HCT116 (cell line): Measurements from ENCODE around the gene PAM16. TPM values are rescaled to one million over a fixed set of nuclear protein-coding genes. Genes with fewer than 3 reads are reported as not detected.

ENCODE experiments used
- ATAC-seq: fragments of 200-7000 bp; cut with Tn5 transposase; 2 replicates; pipeline ENCODE4 v1.9.1; 2020; ENCODE audit warnings: mild to moderate bottlenecking, moderate library complexity
- BruUV-seq: library from RNA; stranded (reverse); fragments of 400-500 nt; replicated peaks from 2 replicates; lab custom pipeline; 2021; lab: Mats Ljungman, UMichigan
- CTCF ChIA-PET: fragments of 300-600 bp; sonication (Branson Sonifier 250); formaldehyde crosslinking; loops from one replicate; lab custom pipeline; 2021; ENCODE audit warnings: antibody characterized with exemption; lab: Charles Lee
- POLR2A ChIA-PET: fragments of 300-600, 350-600 bp; sonication (Branson Sonifier 250); formaldehyde crosslinking; loops from one replicate; lab custom pipeline; 2021; ENCODE audit warnings: antibody characterized with exemption; lab: Charles Lee
- RAD21 ChIA-PET, 2 experiments: fragments of 300-600 bp; sonication (Branson Sonifier 250); formaldehyde crosslinking; loops; one replicate each; lab custom pipeline; 2023; ENCODE audit warnings: low total read pairs in 2 of 2; ENCODE audit not compliant: uncharacterized antibody in 2 of 2, unreplicated experiment in 2 of 2, low non-redundant PET in 1 of 2; lab: Charles Lee
- DNase-seq: peaks from one replicate; pipeline ENCODE4 v3.0.0-alpha.2; 2010; ENCODE audit warnings: low read depth, low spot score
- H2AFZ ChIP-seq: fragments of 200-600 bp; shearing (Covaris generic), sonication (generic); 2 replicates; pipeline ENCODE4 v1.6.1; 2017; ENCODE audit warnings: low read depth, mixed run types, mixed read lengths, antibody characterized with exemption, low read length; ENCODE audit not compliant: poor library complexity, severe bottlenecking
- H3K27ac ChIP-seq: 2 replicates; pipeline ENCODE4 v1.5.1; 2012; ENCODE audit warnings: low read depth, low read length
- H3K27me3 ChIP-seq: fragments of 200-600 bp; sonication (generic); 2 replicates; pipeline ENCODE4 v1.6.1; 2016; ENCODE audit warnings: mixed run types, low read length, mixed read lengths; ENCODE audit not compliant: insufficient read depth
- H3K36me3 ChIP-seq, 2 experiments: fragments of 200-500 bp in 1 of 2; fragments of 200-600 bp in 1 of 2; sonication (Bioruptor generic) in 1 of 2; sonication (generic) in 1 of 2; 2 replicates each; pipeline versions ENCODE4 v1.5.1 to v1.6.1; 2014 to 2016; ENCODE audit warnings: low read length in 2 of 2, inconsistent platforms in 1 of 2, mixed read lengths in 1 of 2, mixed run types in 1 of 2; ENCODE audit not compliant: insufficient read depth in 2 of 2, control insufficient read depth in 1 of 2
- H3K4me1 ChIP-seq, 2 experiments: fragments of 200-600 bp in 1 of 2; sonication (generic) in 1 of 2; 2 replicates each; pipeline versions ENCODE4 v1.5.1 to v1.6.1; 2012 to 2017; ENCODE audit warnings: low read length in 2 of 2, inconsistent platforms in 1 of 2, mild to moderate bottlenecking in 1 of 2, mixed read lengths in 1 of 2, mixed run types in 1 of 2, moderate library complexity in 1 of 2; ENCODE audit not compliant: insufficient read depth in 2 of 2, control insufficient read depth in 1 of 2
- H3K4me2 ChIP-seq: fragments of 200-600 bp; sonication (generic); 2 replicates; pipeline ENCODE4 v1.6.1; 2017; ENCODE audit warnings: mixed run types, low read length, mixed read lengths
- H3K4me3 ChIP-seq, 2 experiments: fragments of 200-600 bp in 1 of 2; sonication (generic) in 1 of 2; replicated peaks in 1 of 2; 2 replicates each; pipeline ENCODE4 v1.5.1; 2011 to 2016; ENCODE audit warnings: low read length in 2 of 2, control low read depth in 1 of 2, low read depth in 1 of 2, mild to moderate bottlenecking in 1 of 2, mixed read lengths in 1 of 2, mixed run types in 1 of 2
- H3K79me2 ChIP-seq: fragments of 200-600 bp; sonication (generic); 2 replicates; pipeline ENCODE4 v1.6.1; 2017; ENCODE audit warnings: mild to moderate bottlenecking, mixed run types, low read length, moderate library complexity, mixed read lengths; ENCODE audit not compliant: insufficient read depth
- H3K9ac ChIP-seq: fragments of 200-600 bp; sonication (generic); 2 replicates; pipeline ENCODE4 v1.6.1; 2016; ENCODE audit warnings: low read length, mixed read lengths
- H3K9me2 ChIP-seq: fragments of 200-600 bp; sonication (generic), shearing (Covaris generic); 2 replicates; pipeline ENCODE4 v1.6.1; 2017; ENCODE audit warnings: mixed run types, mild to moderate bottlenecking, moderate library complexity; ENCODE audit not compliant: insufficient read depth
- H3K9me3 ChIP-seq, 2 experiments: fragments of 200-500 bp in 1 of 2; fragments of 200-600 bp in 1 of 2; sonication (Bioruptor generic) in 1 of 2; sonication (generic) in 1 of 2; 2 replicates each; pipeline ENCODE4 v1.6.1; 2014 to 2017; ENCODE audit warnings: low read length in 2 of 2, mixed read lengths in 2 of 2, inconsistent platforms in 1 of 2, low read depth in 1 of 2, mild to moderate bottlenecking in 1 of 2, mixed run types in 1 of 2, moderate library complexity in 1 of 2; ENCODE audit not compliant: control insufficient read depth in 1 of 2, insufficient read depth in 1 of 2
- H4K20me1 ChIP-seq: fragments of 200-600 bp; sonication (generic), shearing (Covaris generic); 2 replicates; pipeline ENCODE4 v1.6.1; 2017; ENCODE audit warnings: mixed run types, mild to moderate bottlenecking, moderate library complexity; ENCODE audit not compliant: insufficient read depth
- ATF3 ChIP-seq: IDR thresholded peaks from 2 replicates; pipeline ENCODE4 v1.6.1; 2012
- CBX3 ChIP-seq: IDR thresholded peaks from 2 replicates; pipeline ENCODE4 v1.6.1; 2012; ENCODE audit warnings: low read depth
- CTCF ChIP-seq, 3 experiments: fragments of 200-600 bp in 1 of 3; sonication (generic) in 1 of 3; IDR thresholded peaks in 2 of 3; conservative IDR thresholded peaks in 1 of 3; 2 replicates each; pipeline ENCODE4 v1.5.1; 2012 to 2017; ENCODE audit warnings: low read depth in 2 of 3, low read length in 2 of 3, antibody characterized with exemption in 1 of 3, borderline replicate concordance in 1 of 3, control low read depth in 1 of 3, mild to moderate bottlenecking in 1 of 3, mixed read lengths in 1 of 3, mixed run types in 1 of 3, moderate library complexity in 1 of 3; ENCODE audit not compliant: insufficient read depth in 1 of 3
- EGR1 ChIP-seq: IDR thresholded peaks from 2 replicates; pipeline ENCODE4 v1.6.1; 2012; ENCODE audit warnings: low read depth
- EZH2 ChIP-seq: fragments of 200-600 bp; sonication (generic); IDR thresholded peaks from 2 replicates; pipeline ENCODE4 v1.6.1; 2017; ENCODE audit warnings: antibody characterized with exemption, mixed run types
- EZH2phosphoT487 ChIP-seq: fragments of 200-600 bp; IDR thresholded peaks from 2 replicates; pipeline ENCODE4 v1.6.1; 2018; ENCODE audit warnings: antibody characterized with exemption, borderline replicate concordance
- POLR2A ChIP-seq: IDR thresholded peaks from 2 replicates; pipeline ENCODE4 v1.7.0; 2011; ENCODE audit warnings: borderline replicate concordance; ENCODE audit not compliant: insufficient read depth, insufficient read length; ENCODE audit errors: extremely low read depth
- RAD21 ChIP-seq: IDR thresholded peaks from 2 replicates; pipeline ENCODE4 v1.6.1; 2012; ENCODE audit warnings: low read depth, mild to moderate bottlenecking
- REST ChIP-seq: IDR thresholded peaks from 2 replicates; pipeline ENCODE4 v1.6.1; 2012; ENCODE audit warnings: low read depth
- SIN3A ChIP-seq: IDR thresholded peaks from 2 replicates; pipeline ENCODE4 v1.6.1; 2012; ENCODE audit warnings: low read depth
- SRF ChIP-seq: IDR thresholded peaks from 2 replicates; pipeline ENCODE4 v1.6.1; 2012; ENCODE audit warnings: low read depth
- TCF7L2 ChIP-seq: IDR thresholded peaks from 2 replicates; pipeline ENCODE4 v1.7.0; 2011; ENCODE audit warnings: borderline replicate concordance, inconsistent platforms; ENCODE audit not compliant: insufficient read depth, insufficient read length; ENCODE audit errors: extremely low read depth
- YY1 ChIP-seq: IDR thresholded peaks from 2 replicates; pipeline ENCODE4 v1.6.1; 2011; ENCODE audit warnings: low read length, low read depth, moderate library complexity, mild to moderate bottlenecking; ENCODE audit not compliant: insufficient replicate concordance; ENCODE audit errors: extremely low read depth
- ZBTB33 ChIP-seq: IDR thresholded peaks from 2 replicates; pipeline ENCODE4 v1.6.1; 2011; ENCODE audit warnings: mild to moderate bottlenecking, low read length, moderate library complexity; ENCODE audit not compliant: insufficient replicate concordance; ENCODE audit errors: extremely low read depth
- ZFX ChIP-seq: fragments of 450-650 bp; IDR thresholded peaks from 2 replicates; pipeline ENCODE4 v1.6.1; 2017
- intact Hi-C: fragments of 100-400 bp; cut with micrococcal nuclease; formaldehyde crosslinking; loops from 2 replicates; pipeline ENCODE4 v1.10.0; 2022
- total RNA-seq: library from RNA; stranded (reverse); gene quantifications from one replicate; pipeline ENCODE4 v1.2.1, GENCODE V29; 2021; ENCODE audit not compliant: unreplicated experiment

The PAM16 gene
- total RNA-seq, 1 experiment from 2014 or later, result 102 TPM

GRCh38 chr16:4342866-4343744, 8.0 kb downstream of the PAM16 start (continued):
- TF ChIP-seq EZH2phosphoT487, result no peak
- TF ChIP-seq, all 23 proteins: peak for 0

- peaks cover 6% of the 10 kb centered on the region; the same call in 1 of the 2 replicates for H4K20me1 ChIP-seq
- no peak overlapping the region for H3K9ac ChIP-seq
- peaks cover 7 to 17% of the 10 kb centered on the region in 2 experiments; a peak in 2 of 4 replicates for H3K36me3 ChIP-seq
- H3K4me1 ChIP-seq, result no peaks in the 10 kb centered on the region
- no peak overlapping the region for H2AFZ ChIP-seq
- no TSS peak for BruUV-seq
- TF ChIP-seq ATF3 (no peak), YY1 (no peak), RAD21 (no peak), SIN3A (no peak), SRF (no peak), EZH2 (no peak), TCF7L2 (no peak), ZBTB33 (no peak), REST (no peak), EZH2phosphoT487 (no peak), POLR2A (no peak), ZFX (no peak), CTCF (IDR thresholded peaks at IDR 0.05 in 2 of 3, conservative IDR thresholded peaks at IDR 0.05 in 1 of 3; ENCODE audit: borderline replicate concordance in 1 of 3, insufficient read depth in 1 of 3, low read depth in 2 of 3, low read length in 2 of 3) (no peak), EGR1 (no peak), CBX3 (no peak)
- ATAC-seq (no peak), DNase-seq (no peak)
- intact Hi-C loops, result no loop called here
- no peaks in the 10 kb centered on the region for H3K9me2 ChIP-seq
- RAD21 ChIA-PET, result no interaction called here
- no peaks in the 10 kb centered on the region for H3K27me3 ChIP-seq
- H3K4me2 ChIP-seq, result no peak overlapping the region
- CTCF ChIA-PET, result no interaction called here
- peaks cover 63% of the 10 kb centered on the region for H3K79me2 ChIP-seq
- H3K4me3 ChIP-seq, result no peak overlapping the region
- peak overlapping the region; percentile 35; the same call in 1 of the 2 replicates for H3K27ac ChIP-seq
- POLR2A ChIA-PET, result no interaction called here
- H3K9me3 ChIP-seq, result no peaks in the 10 kb centered on the region
Measured at GRCh38 chr16:4341250-4341649, 9.9 kb downstream of the PAM16 start.
